Left colon (tissue), 2 donors: ENCODE results near the gene PLB1. TPM values are rescaled to one million over a fixed set of nuclear protein-coding genes. Genes with fewer than 3 reads are reported as not detected.

ENCODE experiments used
- ATAC-seq: fragments of 200-7000 bp; cut with Tn5 transposase; one replicate; pipeline ENCODE4 v1.9.1; 2020; ENCODE audit warnings: mild to moderate bottlenecking, moderate library complexity
- DNase-seq, 2 donors: peaks; one replicate each; pipeline ENCODE4 v3.0.0-alpha.2; 2020
- intact Hi-C, 2 donors: fragments of 100-400 bp; cut with DNase I in 1 of 2; cut with micrococcal nuclease in 1 of 2; formaldehyde crosslinking; loops; one replicate each; pipeline versions ENCODE4 v1.11.2 to v1.14.0; 2022; cut with DNase I, micrococcal nuclease
- total RNA-seq, 2 donors: library from RNA; stranded (reverse); fragmentation: NEBNext Ultra II Directional; extraction: Animal tissue kit (Norgen Biotek cat#: 25700); gene quantifications; one replicate each; pipeline ENCODE4 v1.2.1, GENCODE V29; 2021
- donor health status: DM: no; HTN: no; CAD: no.
- donor health status: DM: yes; HTN: yes; CAD: no.

Gene PLB1
- total RNA-seq, 2 donors from 2014 or later = 0.98 to 4.2 TPM

- intact Hi-C loops = no loop called here
- no peak for ATAC-seq
- DNase-seq = peak in 1 of 2 donors; percentile 52
These were observed 131.1 kb downstream of the PLB1 start for GRCh38 chr2:28626891-28627421.

GRCh38 chr2:28627722-28628480 is 132.0 kb downstream of the PLB1 start:
- no peak for ATAC-seq
- no peak for DNase-seq
- intact Hi-C loops = no loop called here

- intact Hi-C loops = no loop called here
- DNase-seq (no peak), ATAC-seq (no peak)
These were observed 132.6 kb downstream of the PLB1 start for GRCh38 chr2:28628506-28628905.

- intact Hi-C loops = no loop called here
- DNase-seq (no peak), ATAC-seq (no peak)
These were observed 133.1 kb downstream of the PLB1 start for GRCh38 chr2:28628987-28629386.

GRCh38 chr2:28629910-28630309 is 134.1 kb downstream of the PLB1 start:
- no peak for DNase-seq
- intact Hi-C loops = no loop called here

GRCh38 chr2:28630341-28630740 is 134.5 kb downstream of the PLB1 start:
- intact Hi-C loops = no loop called here
- DNase-seq (no peak), ATAC-seq (no peak)

More at GRCh38 chr2:28629910-28630309, 134.1 kb downstream of the PLB1 start:
- ATAC-seq = no peak

- ATAC-seq (peak; percentile 69), DNase-seq (no peak)
- intact Hi-C loops = no loop called here
These were observed 135.8 kb downstream of the PLB1 start for GRCh38 chr2:28631514-28632206.

GRCh38 chr2:28632791-28633190 is 136.9 kb downstream of the PLB1 start:
- DNase-seq = no peak
- intact Hi-C loops = no loop called here
- ATAC-seq = no peak

GRCh38 chr2:28633204-28633603 is 137.3 kb downstream of the PLB1 start:
- DNase-seq (no peak), ATAC-seq (peak; percentile 57)
- intact Hi-C loops = no loop called here

GRCh38 chr2:28633746-28634145 is 137.9 kb downstream of the PLB1 start:
- DNase-seq (peak in 1 of 2 donors; percentile 29), ATAC-seq (peak; percentile 35)
- intact Hi-C loops = no loop called here

GRCh38 chr2:28635191-28635611 is 139.3 kb downstream of the PLB1 start:
- DNase-seq (peak in 1 of 2 donors; percentile 18), ATAC-seq (no peak)
- intact Hi-C loops = no loop called here

GRCh38 chr2:28636491-28636890 is 140.6 kb downstream of the PLB1 start:
- ATAC-seq (no peak), DNase-seq (peak in 1 of 2 donors; percentile 4)
- intact Hi-C loops = no loop called here

GRCh38 chr2:28637066-28638047 is 141.5 kb downstream of the PLB1 start:
- DNase-seq (peak in 1 of 2 donors; percentile 23), ATAC-seq (no peak)
- intact Hi-C loops = no loop called here

- intact Hi-C loops = no loop called here
- ATAC-seq (no peak), DNase-seq (peak in 1 of 2 donors; percentile 21)
These were observed 142.2 kb downstream of the PLB1 start for GRCh38 chr2:28638102-28638501.

GRCh38 chr2:28639092-28639691 is 143.3 kb downstream of the PLB1 start:
- intact Hi-C loops = no loop called here
- ATAC-seq (no peak), DNase-seq (peak in 1 of 2 donors; percentile 13)

- intact Hi-C loops = no loop called here
- DNase-seq (peak; percentile 63 to 80), ATAC-seq (peak; percentile 92)
These were observed 144.0 kb downstream of the PLB1 start for GRCh38 chr2:28639836-28640235.

- ATAC-seq (no peak), DNase-seq (peak in 1 of 2 donors; percentile 22)
- intact Hi-C loops = no loop called here
These were observed 144.5 kb downstream of the PLB1 start for GRCh38 chr2:28640260-28640907.

- ATAC-seq (no peak), DNase-seq (peak in 1 of 2 donors; percentile 22)
- intact Hi-C loops = no loop called here
These were observed 145.0 kb downstream of the PLB1 start for GRCh38 chr2:28640908-28641300.
